OCI-LY7 (cell line): ENCODE data around the gene DTX4. TPM values are rescaled to one million over a fixed set of nuclear protein-coding genes. Genes with fewer than 3 reads are reported as not detected.

Experiments used
- BruUV-seq: library from RNA; stranded (reverse); fragments of 400-500 nt; replicated peaks from 2 replicates; lab custom pipeline; 2021; lab: Mats Ljungman, UMichigan
- CTCF ChIA-PET: fragments of 300-600 bp; sonication (Branson Sonifier 250); formaldehyde crosslinking; loops from one replicate; lab custom pipeline; 2022; ENCODE audit warnings: antibody characterized with exemption; ENCODE audit not compliant: unreplicated experiment; lab: Charles Lee
- POLR2A ChIA-PET: fragments of 300-600 bp; sonication (Branson Sonifier 250); formaldehyde crosslinking; loops from one replicate; lab custom pipeline; 2022; ENCODE audit warnings: antibody characterized with exemption; lab: Charles Lee
- DNase-seq: peaks from one replicate; pipeline ENCODE4 v3.0.0-alpha.2; 2015; ENCODE audit warnings: low spot score
- H2AFZ ChIP-seq: fragments of 200-600 bp; sonication (generic), shearing (Covaris generic); 2 replicates; pipeline ENCODE4 v1.6.1; 2014; ENCODE audit warnings: mild to moderate bottlenecking, antibody characterized with exemption, low read length, moderate library complexity
- H3K27ac ChIP-seq: fragments of 200-600 bp; sonication (generic); 2 replicates; pipeline ENCODE4 v1.5.1; 2014; ENCODE audit warnings: mixed run types, low read depth, mild to moderate bottlenecking, moderate library complexity, low read length, inconsistent platforms; ENCODE audit not compliant: poor library complexity, severe bottlenecking
- H3K36me3 ChIP-seq: fragments of 200-600 bp; sonication (generic); 2 replicates; pipeline ENCODE4 v1.6.1; 2014; ENCODE audit warnings: mild to moderate bottlenecking, antibody characterized with exemption, low read length, moderate library complexity, mixed read lengths; ENCODE audit not compliant: insufficient read depth
- H3K4me1 ChIP-seq: fragments of 200-600 bp; sonication (generic); 2 replicates; pipeline ENCODE4 v1.5.1; 2014; ENCODE audit warnings: mild to moderate bottlenecking, low read length; ENCODE audit not compliant: insufficient read depth, poor library complexity, severe bottlenecking
- H3K4me2 ChIP-seq: fragments of 200-600 bp; sonication (generic); 2 replicates; pipeline ENCODE4 v1.6.1; 2014; ENCODE audit warnings: mild to moderate bottlenecking, low read length
- H3K4me3 ChIP-seq: fragments of 200-600 bp; sonication (generic); 2 replicates; pipeline ENCODE4 v1.5.1; 2014; ENCODE audit warnings: mild to moderate bottlenecking, low read depth, low read length; ENCODE audit not compliant: poor library complexity, severe bottlenecking
- H3K79me2 ChIP-seq: fragments of 200-600 bp; sonication (generic); 2 replicates; pipeline ENCODE4 v1.6.1; 2016; ENCODE audit warnings: low read depth, mild to moderate bottlenecking, low read length, moderate library complexity, mixed read lengths; ENCODE audit not compliant: insufficient read depth
- H3K9me2 ChIP-seq: fragments of 200-600 bp; sonication (generic); 2 replicates; pipeline ENCODE4 v1.6.1; 2016; ENCODE audit warnings: mild to moderate bottlenecking, low read length, mixed read lengths; ENCODE audit not compliant: insufficient read depth
- H3K9me3 ChIP-seq: fragments of 200-600 bp; sonication (generic); 2 replicates; pipeline ENCODE4 v1.6.1; 2014; ENCODE audit warnings: mild to moderate bottlenecking, mixed run types, low read length, mixed read lengths
- H4K20me1 ChIP-seq: fragments of 200-600 bp; sonication (generic); 2 replicates; pipeline ENCODE4 v1.6.1; 2014; ENCODE audit warnings: mild to moderate bottlenecking, antibody characterized with exemption, low read length, moderate library complexity, mixed read lengths; ENCODE audit not compliant: insufficient read depth
- CTCF ChIP-seq: fragments of 200-600 bp; sonication (generic); conservative IDR thresholded peaks from 2 replicates; pipeline ENCODE4 v1.5.1; 2014; ENCODE audit warnings: mild to moderate bottlenecking, antibody characterized with exemption, low read length, moderate library complexity, mixed read lengths
- EZH2phosphoT487 ChIP-seq: fragments of 200-600 bp; sonication (generic); IDR thresholded peaks from 2 replicates; pipeline ENCODE4 v1.6.1; 2018; ENCODE audit warnings: low read depth, borderline replicate concordance, mild to moderate bottlenecking, mixed run types, antibody characterized with exemption, low read length, moderate library complexity, mixed read lengths
- intact Hi-C: fragments of 100-400 bp; cut with micrococcal nuclease; formaldehyde crosslinking; loops from one replicate; pipeline ENCODE4 v1.10.0; 2022; ENCODE audit not compliant: unreplicated experiment
- total RNA-seq, 2 experiments: library from RNA; depleted of rRNA in 1 of 2; stranded (reverse); fragments of >200 nt in 1 of 2; shearing (Covaris generic) in 1 of 2; gene quantifications; 2 replicates each; pipeline ENCODE4 v1.2.3, GENCODE V29; 2014 to 2022

Gene DTX4
- total RNA-seq, 2 experiments from 2014 or later: 1.4 to 9.9 TPM

- Histone ChIP-seq H3K36me3 (no peaks in the 10 kb centered on the region), H3K4me2 (no peak overlapping the region), H3K9me3 (no peaks in the 10 kb centered on the region), H2AFZ (no peak overlapping the region), H3K79me2 (no peaks in the 10 kb centered on the region), H3K9me2 (no peaks in the 10 kb centered on the region), H3K4me1 (peaks cover 33% of the 10 kb centered on the region), H3K4me3 (no peak overlapping the region), H4K20me1 (no peaks in the 10 kb centered on the region), H3K27ac (no peak overlapping the region)
- ChIA-PET CTCF (no interaction called here), POLR2A (interaction anchor here (0.7 to 1.0 kb wide), 2 partner anchors 8 to 1412 kb away, joined by 3 to 5 read pairs; no protein-coding TSS in a partner anchor)
- no peak for DNase-seq
- BruUV-seq: no TSS peak
- intact Hi-C loops: no loop called here
- TF ChIP-seq EZH2phosphoT487 (no peak), CTCF (no peak)
Measured at GRCh38 chr11:59218319-59218718, 46.4 kb downstream of the DTX4 start.

- no peak overlapping the region for H2AFZ ChIP-seq
- H3K4me2 ChIP-seq: no peak overlapping the region
- H4K20me1 ChIP-seq: no peaks in the 10 kb centered on the region
- TF ChIP-seq CTCF (no peak), EZH2phosphoT487 (no peak)
- no peaks in the 10 kb centered on the region for H3K9me3 ChIP-seq
- BruUV-seq: no TSS peak
- no peak overlapping the region for H3K4me3 ChIP-seq
- H3K79me2 ChIP-seq: no peaks in the 10 kb centered on the region
- H3K4me1 ChIP-seq: peaks cover 27% of the 10 kb centered on the region
- H3K27ac ChIP-seq: no peak overlapping the region
- no peaks in the 10 kb centered on the region for H3K36me3 ChIP-seq
- H3K9me2 ChIP-seq: no peaks in the 10 kb centered on the region
- POLR2A ChIA-PET: interaction anchor here (0.5 to 1.5 kb wide), 3 partner anchors 9 to 44 kb away, joined by 3 read pairs; no protein-coding TSS in a partner anchor
- no peak for DNase-seq
- intact Hi-C loops: no loop called here
- CTCF ChIA-PET: no interaction called here
Measured at GRCh38 chr11:59218893-59219292, 47.0 kb downstream of the DTX4 start.

- DNase-seq: no peak
- no peak for TF ChIP-seq EZH2phosphoT487
- no peak for TF ChIP-seq CTCF
- Histone ChIP-seq H3K27ac (no peak overlapping the region), H3K4me2 (no peak overlapping the region), H3K36me3 (no peaks in the 10 kb centered on the region), H3K9me3 (no peaks in the 10 kb centered on the region), H3K9me2 (no peaks in the 10 kb centered on the region), H2AFZ (no peak overlapping the region), H3K79me2 (no peaks in the 10 kb centered on the region), H3K4me3 (no peak overlapping the region), H4K20me1 (no peaks in the 10 kb centered on the region), H3K4me1 (peaks cover 26% of the 10 kb centered on the region)
- intact Hi-C loops: no loop called here
- BruUV-seq: no TSS peak
- POLR2A ChIA-PET: interaction anchor here (0.6 to 1.8 kb wide), 3 partner anchors 17 to 1516 kb away, joined by 3 to 6 read pairs (median 5); no protein-coding TSS in a partner anchor
- CTCF ChIA-PET: no interaction called here
Measured at GRCh38 chr11:59219836-59220235, 47.9 kb downstream of the DTX4 start.
